HS-27A (cell line): Measurements from ENCODE around the gene HSF2BP.
"Not testable (repeated sequence)": the region's sequence is repeated elsewhere in the genome, so short reads cannot be mapped to it uniquely, and the experiment has no call there.

Source experiments
- DNase-seq: peaks from one replicate; pipeline ENCODE4 v3.0.0-alpha.2; 2012; ENCODE audit warnings: low read depth, missing footprints

Gene HSF2BP

GRCh38 chr21:43687566-43688399, 28.5 kb upstream of the HSF2BP start:
- no peak for DNase-seq

- no peak for DNase-seq
Observed at GRCh38 chr21:43686811-43687565, 27.7 kb upstream of the HSF2BP start.

- DNase-seq: no peak
Observed at GRCh38 chr21:43684424-43684823, 25.1 kb upstream of the HSF2BP start.

DNA sequence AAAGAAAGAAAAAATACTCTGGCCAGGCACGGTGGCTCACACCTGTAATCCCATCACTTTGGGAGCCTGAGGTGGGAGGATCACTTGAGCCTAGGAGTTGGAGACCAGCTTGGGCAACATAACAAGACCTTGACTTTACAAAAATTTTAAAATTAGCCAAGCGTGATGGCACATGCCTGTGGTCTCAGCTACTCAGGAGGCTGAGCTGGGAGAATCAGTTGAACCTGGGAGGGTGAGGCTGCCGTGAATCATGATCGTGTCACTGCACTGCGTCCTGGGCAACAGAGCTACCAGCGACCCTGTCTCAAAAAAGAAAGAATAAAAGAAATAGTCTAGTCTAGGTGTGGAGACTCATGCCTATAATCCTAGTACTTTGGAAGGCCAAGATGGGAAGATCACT, 22.4 kb upstream of the HSF2BP start:
- DNase-seq: no peak

DNA sequence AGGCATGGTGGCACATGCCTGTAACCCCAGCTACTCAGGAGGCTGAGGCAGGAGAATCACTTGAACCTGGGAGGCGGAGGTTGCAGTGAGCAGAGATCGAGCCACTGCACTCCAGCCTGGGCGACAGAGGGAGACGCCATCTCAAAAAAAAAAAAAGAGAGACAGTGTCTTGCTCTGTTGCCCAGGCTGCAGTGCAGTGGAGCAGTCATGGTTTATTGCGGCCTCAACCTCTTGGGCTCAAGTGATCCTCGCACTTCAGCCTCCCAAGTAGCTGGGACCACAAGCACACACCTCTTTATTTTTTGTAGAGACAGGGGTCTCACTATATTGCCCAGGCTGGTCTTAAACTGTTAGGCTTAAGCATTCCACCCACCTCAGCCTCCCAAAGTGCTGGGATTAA, 21.1 kb upstream of the HSF2BP start:
- DNase-seq: not testable (repeated sequence)

DNA sequence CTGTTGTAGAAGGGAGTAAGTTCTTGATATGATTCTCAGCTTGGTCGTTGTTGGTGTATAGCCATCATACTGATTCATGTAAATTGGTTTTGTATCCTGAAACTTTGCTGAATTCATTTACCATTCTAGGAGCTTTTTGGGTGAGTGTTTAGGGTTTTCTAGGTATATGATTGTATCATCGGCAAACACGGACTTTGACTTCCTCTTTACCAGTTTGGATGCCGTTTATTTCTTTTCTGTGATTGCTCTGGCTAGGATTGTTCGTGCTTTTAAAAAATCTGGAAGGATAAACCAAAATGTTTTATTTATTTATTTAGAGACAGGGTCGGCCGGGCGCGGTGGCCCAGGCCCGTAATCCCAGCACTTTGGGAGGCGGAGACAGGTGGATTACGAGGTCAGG, 20.7 kb upstream of the HSF2BP start:
- no peak for DNase-seq

DNA sequence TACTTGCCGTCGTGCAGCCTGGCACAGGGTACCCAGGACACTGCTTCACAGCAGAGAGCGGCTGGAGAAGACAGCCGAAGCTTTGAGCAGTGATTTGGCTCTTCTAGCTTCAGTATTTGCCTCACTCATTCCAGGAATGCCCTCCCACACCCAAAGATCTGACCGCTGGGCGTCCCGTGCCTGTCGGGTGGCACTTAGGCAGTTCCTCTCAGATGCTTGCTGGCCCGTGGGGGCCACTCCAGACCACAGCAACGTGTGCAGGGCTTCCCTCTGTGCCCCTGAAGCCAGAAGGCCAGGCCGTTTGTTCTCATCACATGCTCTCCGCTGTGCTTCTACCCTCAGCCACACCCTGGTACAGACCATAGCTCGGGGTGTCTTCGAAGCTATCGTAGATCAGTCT, 17.1 kb upstream of the HSF2BP start:
- no peak for DNase-seq

GRCh38 chr21:43675871-43676270, 16.6 kb upstream of the HSF2BP start:
- DNase-seq: no peak

DNA sequence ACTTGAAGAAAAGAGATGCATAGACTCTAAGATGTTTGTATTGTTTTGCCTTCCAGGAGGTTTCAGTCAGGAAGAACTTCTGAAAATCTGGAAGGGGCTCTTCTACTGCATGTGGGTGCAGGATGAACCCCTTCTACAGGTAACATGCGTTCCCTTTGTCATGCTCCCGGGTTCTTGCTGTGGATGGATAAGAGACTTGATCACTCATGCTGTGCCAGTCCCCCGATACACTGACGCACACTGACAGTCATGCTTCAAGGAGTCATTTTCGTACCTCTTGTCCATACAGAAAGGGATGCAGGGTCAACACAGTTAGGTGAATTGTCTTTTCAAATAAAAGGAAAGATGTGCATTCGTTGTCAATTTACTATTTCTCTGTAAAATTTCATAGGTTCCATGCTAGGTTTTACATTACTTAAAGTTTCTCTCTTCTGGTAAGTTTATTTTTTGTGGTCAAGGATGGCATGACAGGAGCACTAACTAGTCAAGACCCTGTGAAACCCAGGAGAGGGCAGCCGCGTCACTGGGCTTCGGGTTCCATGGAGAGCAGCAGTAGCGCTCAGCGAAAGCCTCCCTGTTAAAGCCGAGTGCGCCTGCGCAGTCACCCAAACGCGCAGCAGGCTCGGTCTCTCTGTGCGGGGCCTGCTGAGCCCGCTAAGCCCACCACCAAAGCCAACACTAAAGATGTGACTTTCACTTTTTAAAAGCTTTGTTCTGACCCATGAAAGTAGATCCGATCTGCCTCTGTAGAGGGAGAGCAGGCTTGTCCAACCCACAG, 10.7 kb upstream of the HSF2BP start:
- DNase-seq: no peak

DNA sequence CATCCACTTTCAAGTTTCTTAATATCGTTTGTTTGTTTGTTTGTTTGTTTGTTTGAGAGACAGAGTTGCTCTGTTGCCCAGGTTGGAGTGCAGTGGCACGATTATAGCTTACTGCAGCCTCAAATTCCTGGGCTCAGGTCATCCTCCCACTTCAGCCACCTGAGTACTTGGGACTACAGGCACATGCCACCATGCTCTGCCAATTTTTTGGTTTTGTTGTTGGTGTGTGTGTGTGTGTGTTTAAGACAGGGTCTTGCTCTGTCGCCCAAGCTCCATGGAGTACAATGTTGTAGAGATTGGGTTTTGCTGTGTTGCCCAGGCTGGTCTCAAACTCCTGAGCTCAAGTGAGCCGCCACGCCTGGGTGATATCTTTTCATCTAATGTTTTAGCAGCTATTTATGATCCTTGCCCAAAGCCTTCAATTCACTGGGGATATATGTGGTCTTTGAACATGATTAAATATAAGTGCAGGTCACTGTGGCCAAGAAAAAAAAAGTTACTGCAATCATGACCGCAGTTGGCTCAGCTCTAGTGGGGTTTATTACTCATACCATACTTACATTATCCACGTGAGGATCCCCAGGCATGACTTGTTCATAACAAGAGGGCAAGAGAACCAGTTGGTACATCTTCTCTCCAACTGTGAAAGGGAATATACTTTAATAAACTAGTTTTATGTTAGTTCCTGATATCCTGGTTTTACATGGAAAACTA, 8.1 kb upstream of the HSF2BP start:
- DNase-seq: peak; percentile 43

DNA sequence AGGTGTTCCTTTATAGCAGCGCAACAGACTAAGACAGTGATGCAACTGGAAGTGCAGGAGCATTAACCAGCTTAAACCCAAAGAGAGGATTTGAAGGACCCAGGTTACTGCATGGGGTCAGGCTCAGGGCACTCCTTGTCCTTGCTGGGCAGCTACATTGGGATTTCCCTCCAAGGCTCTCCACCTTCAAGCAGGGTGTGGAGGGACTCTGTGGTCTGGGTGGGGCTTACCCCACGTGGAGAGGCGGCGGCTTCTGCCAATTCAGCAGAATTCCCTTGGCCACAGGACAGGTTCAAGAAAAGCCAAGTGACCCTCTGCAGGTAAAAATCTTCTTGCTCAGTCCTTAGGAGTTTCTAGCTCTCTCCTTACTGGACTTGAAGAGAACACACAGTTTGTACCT, 6.6 kb upstream of the HSF2BP start:
- DNase-seq: no peak

GRCh38 chr21:43664358-43664757, 5.1 kb upstream of the HSF2BP start:
- DNase-seq: no peak

DNA sequence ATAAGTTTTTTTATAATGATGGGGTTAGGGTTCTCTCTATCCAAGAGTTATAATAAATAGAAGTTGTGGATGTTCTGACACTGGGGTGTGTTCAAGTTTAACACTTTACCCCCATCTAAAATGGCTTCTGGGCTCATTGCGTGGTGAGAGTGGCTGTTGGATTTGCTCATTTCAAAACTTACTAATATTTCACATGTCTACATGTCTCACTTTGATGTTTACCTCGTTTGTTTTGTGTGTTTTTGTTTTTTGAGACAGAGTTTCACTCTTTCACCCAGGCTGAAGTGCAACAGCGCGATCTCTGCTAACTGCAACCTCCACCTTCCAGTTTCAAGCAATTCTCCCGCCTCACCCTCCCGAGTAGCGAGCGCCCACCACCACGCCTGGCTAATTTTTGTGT, 3.7 kb upstream of the HSF2BP start:
- no peak for DNase-seq

DNA sequence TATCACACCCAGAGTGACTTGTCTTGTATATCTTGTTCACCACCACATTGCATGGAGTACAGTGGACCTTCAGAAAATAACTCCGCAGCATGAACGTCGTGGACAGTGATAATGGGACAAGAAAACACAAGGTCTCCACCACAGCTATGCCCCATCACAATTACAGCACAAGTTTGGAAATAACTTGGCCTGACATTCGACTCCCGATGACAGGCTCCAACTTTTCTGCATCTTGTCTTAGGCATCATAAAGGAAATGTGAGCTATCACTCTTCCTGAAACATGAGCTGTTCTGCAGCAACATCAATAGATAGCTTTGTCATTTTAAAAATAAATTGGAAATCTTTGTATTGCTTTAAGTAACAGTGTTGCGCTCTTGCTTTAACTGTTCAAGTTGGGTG, 3.0 kb upstream of the HSF2BP start:
- no peak for DNase-seq

DNA sequence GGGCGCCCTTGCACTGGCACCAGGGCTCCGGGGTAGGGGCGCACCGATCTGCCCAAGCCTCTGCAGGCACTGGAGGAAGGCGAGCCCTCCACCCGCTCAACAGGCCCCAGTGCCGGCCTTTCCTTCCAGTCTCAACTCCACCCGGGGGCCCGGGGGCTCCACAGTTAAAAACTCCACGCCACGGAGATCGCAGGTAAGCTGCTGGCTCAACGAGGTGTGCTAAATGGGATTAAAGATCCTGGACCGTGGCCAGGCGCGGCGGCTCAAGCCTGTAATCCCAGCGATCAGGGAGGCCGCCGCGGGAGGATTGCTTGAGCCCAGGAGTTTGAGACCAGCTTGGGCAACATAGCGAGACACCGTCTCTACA, 536 bp downstream of the HSF2BP start:
- no peak for DNase-seq

DNA sequence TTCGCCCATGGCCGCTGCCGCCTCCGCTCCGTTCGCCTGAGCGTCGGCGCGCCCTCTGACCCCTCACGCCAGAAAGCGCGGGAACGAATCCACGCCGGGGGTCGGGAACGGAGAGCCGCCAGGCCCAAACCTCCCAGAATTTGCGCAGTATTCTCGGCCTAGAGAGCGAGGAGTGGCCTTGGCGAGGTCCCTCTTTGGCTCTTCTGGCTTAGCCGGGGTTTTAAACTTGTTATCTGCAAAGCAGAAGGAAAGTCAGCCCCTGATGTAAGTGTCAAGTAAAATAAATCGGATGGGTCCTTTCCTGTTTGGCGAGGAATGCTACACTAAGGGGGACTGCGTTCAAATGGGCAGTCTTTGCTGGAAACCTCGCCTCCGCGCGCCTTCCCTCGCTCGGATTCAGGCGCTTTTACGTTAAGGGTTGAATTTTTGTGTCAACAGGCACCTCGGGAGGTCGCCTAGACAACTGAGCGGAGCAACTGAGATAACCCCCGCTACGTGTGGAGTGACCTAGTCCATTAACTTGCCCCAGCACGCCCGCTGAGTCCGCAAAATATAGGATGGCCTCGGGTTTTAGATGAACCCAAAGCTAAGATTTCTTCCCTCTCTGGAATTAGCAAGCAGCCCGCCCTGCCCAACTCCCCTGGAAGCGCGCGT, 1.1 kb downstream of the HSF2BP start:
- DNase-seq: no peak

DNA sequence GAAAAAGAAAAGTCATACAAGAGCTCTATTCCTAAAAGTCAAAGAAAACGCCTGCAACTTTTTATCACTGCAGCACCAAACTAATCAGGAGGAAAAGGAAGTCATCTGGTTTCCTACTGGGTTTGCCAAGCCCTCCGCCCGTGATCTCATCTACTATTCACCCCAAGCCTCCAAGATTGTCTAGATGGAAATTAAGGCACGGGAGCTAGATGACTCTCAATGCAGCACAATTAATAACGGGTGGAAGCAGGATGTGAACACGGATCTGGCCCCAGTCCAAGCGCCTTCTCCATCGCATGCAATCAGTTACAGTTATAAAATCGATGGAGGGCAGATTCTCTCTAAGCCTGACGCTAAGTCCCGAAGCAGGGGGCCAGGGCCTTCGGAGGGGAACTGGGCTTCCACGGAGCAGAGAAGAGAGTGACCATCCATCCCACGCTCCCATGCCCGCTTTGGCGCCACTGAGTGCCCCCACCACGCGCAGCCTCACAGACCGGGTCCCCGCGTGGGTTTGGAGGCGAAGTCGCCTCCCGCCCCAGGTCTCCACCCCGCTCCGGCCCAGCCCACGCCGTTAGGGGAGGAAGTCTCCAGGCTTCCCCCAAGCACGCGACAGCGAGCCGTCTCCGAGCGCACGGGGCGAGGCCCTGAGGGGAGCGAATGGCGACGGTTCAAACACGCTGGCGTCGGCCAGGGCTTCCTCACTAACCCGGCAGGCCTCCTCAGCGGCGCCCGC, 1.8 kb downstream of the HSF2BP start:
- DNase-seq: no peak

GRCh38 chr21:43654806-43655489, 4.3 kb downstream of the HSF2BP start:
- DNase-seq: no peak

DNA sequence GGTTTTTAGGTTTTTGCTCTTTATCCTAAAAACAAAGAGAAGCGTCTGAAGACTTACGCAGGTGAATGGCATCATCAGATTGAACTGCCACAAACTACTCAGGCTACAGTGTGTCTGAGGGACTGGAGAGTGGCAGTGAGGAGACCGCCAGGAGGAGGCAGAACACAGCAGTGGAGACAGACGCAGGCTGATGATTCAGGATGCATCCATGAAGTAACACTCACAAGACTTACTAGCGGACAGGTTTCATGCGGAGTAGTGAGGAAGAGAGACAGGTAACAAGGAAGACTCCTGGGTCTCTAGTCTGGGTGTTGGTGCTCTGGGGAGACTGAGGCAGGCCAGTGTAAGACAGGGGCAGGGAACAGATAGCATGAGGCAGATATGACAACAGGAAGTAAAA, 5.7 kb downstream of the HSF2BP start:
- DNase-seq: no peak

DNA sequence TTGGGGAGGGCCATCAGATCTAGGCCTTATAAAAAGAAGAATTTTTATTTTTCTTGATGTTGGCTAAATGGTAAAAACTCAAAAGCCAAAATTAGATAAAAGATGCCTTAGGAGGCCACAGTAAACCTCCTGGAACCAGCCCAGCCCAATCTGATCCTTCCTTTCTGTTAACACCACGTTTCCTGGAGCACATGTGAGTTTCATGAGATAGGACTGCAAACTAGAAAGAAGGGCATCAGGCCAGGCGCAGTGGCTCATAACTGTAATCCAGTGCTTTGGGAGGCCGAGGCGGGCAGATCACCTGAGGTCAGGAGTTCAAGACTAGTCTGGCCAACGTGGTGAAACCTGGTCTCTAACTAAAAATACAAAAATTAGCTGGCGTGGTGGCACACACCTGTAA, 6.7 kb downstream of the HSF2BP start:
- no peak for DNase-seq
